ENCODE results near the gene AOPEP.

Gene AOPEP

DNA sequence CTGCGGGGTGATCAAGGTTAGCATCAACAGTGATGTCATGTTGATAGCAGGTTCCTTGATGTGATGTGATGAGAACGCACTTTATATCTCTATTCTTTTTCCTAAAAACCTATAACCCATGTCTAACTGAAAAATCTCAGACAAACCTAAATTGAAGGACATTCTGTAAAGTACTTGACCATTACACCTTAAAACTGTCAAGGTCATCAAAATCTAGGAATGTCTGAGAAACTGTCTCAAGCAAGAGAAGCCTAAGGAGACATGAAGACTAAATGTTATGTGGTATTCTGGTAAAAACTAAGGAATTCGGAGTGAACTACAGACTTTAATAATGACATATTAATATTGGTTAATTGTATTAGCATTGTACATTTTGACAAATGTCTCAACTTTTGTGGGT, 170.0 kb downstream of the AOPEP start:
- DNase-seq (ENCODE audit: low spot score) = no peak
- TF ChIP-seq, protein P1, sequence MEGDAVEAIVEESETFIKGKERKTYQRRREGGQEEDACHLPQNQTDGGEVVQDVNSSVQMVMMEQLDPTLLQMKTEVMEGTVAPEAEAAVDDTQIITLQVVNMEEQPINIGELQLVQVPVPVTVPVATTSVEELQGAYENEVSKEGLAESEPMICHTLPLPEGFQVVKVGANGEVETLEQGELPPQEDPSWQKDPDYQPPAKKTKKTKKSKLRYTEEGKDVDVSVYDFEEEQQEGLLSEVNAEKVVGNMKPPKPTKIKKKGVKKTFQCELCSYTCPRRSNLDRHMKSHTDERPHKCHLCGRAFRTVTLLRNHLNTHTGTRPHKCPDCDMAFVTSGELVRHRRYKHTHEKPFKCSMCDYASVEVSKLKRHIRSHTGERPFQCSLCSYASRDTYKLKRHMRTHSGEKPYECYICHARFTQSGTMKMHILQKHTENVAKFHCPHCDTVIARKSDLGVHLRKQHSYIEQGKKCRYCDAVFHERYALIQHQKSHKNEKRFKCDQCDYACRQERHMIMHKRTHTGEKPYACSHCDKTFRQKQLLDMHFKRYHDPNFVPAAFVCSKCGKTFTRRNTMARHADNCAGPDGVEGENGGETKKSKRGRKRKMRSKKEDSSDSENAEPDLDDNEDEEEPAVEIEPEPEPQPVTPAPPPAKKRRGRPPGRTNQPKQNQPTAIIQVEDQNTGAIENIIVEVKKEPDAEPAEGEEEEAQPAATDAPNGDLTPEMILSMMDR (conservative IDR thresholded peaks at IDR 0.05; ENCODE audit: low read depth) = no peak
- ChIA-PET CTCF (no interaction called here), POLR2A (ENCODE audit: low non-redundant PET) (no interaction called here)
- no peak overlapping the region for H3K27ac ChIP-seq

- TF ChIP-seq, protein P1 (conservative IDR thresholded peaks at IDR 0.05; ENCODE audit: low read depth) = no peak
- ChIA-PET CTCF (interaction anchor here (0.6 kb wide), 3 partner anchors 13 to 30 kb away, joined by 3 to 4 read pairs (median 3); no protein-coding TSS in a partner anchor), POLR2A (ENCODE audit: low non-redundant PET) (no interaction called here)
- peak overlapping the region; percentile 91 for H3K27ac ChIP-seq
- DNase-seq (ENCODE audit: low spot score) = no peak
These were observed 173.1 kb downstream of the AOPEP start for GRCh38 chr9:94899464-94900221.

GRCh38 chr9:94900222-94901018, 173.9 kb downstream of the AOPEP start:
- TF ChIP-seq, protein P1 (conservative IDR thresholded peaks at IDR 0.05; ENCODE audit: low read depth) = no peak
- ChIA-PET CTCF (interaction anchor here (0.6 kb wide), 1 partner anchor 13 kb away, joined by 4 read pairs; no protein-coding TSS in a partner anchor), POLR2A (ENCODE audit: low non-redundant PET) (no interaction called here)
- DNase-seq (ENCODE audit: low spot score) = peak; percentile 81
- H3K27ac ChIP-seq = peak overlapping the region; percentile 91

- ChIA-PET POLR2A (ENCODE audit: low non-redundant PET) (no interaction called here), CTCF (no interaction called here)
- TF ChIP-seq, protein P1 (conservative IDR thresholded peaks at IDR 0.05; ENCODE audit: low read depth) = no peak
- no peak for DNase-seq (ENCODE audit: low spot score)
- peak overlapping the region; percentile 87; the same call in 1 of the 2 replicates for H3K27ac ChIP-seq
These were observed 174.5 kb downstream of the AOPEP start for GRCh38 chr9:94901019-94901363.

DNA sequence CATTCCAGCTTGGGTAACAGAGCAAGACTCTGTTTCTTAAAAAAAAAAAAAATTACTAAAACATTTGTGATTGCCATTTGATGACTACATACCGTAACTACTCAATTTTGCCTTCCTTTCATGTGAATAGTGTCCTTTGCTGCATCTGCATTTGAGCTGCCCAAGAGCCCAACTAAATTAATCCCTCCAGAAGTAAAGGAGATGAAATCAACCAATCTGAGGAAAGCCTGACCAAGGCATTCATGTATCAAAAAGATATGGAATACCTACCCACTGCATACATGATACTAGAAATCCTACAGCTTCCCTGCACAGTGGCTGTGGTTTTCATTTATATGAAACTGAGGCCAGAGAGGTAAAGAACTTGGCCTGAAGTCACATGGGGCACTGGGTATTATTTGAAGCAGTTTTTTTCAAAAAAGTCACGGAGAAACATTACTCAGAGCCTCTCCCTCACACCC, 177.5 kb downstream of the AOPEP start:
- no peak overlapping the region for H3K27ac ChIP-seq
- ChIA-PET CTCF (interaction anchor here (0.6 to 0.7 kb wide), 4 partner anchors 21 to 1028 kb away, joined by 3 to 4 read pairs (median 3); no protein-coding TSS in a partner anchor), POLR2A (ENCODE audit: low non-redundant PET) (no interaction called here)
- TF ChIP-seq, protein P1 (conservative IDR thresholded peaks at IDR 0.05; ENCODE audit: low read depth) = no peak
- DNase-seq (ENCODE audit: low spot score) = no peak

DNA sequence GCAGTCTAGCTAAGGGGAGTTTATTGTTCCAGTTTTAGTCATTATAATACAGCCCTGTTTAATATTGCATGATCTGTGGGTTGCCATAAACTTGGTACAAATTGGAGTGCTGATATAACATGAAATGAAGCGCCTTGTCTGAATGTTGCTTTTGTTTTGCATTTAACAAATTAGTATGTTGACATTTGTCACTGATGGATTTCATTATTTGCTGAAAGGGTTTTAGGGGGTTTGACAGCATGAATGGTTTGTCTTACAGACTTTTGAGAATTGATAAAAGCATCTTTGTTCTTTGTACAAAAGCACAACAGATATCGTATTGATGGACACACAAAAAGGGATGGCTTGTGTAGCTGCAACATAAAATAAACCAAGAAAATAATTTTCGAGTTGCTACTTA, 178.3 kb downstream of the AOPEP start:
- ChIA-PET CTCF (no interaction called here), POLR2A (ENCODE audit: low non-redundant PET) (no interaction called here)
- no peak for DNase-seq (ENCODE audit: low spot score)
- TF ChIP-seq, protein P1 (conservative IDR thresholded peaks at IDR 0.05; ENCODE audit: low read depth) = no peak
- no peak overlapping the region for H3K27ac ChIP-seq
